HuH-7 (cell line): ENCODE measurements around the gene PPP6R2.
"Not testable (repeated sequence)": the region's sequence is repeated elsewhere in the genome, so short reads cannot be mapped to it uniquely, and the experiment has no call there.

ENCODE experiments used
- DNase-seq: peaks from one replicate; pipeline ENCODE4 v3.0.0; 2011; ENCODE audit warnings: low spot score

Gene PPP6R2

DNA sequence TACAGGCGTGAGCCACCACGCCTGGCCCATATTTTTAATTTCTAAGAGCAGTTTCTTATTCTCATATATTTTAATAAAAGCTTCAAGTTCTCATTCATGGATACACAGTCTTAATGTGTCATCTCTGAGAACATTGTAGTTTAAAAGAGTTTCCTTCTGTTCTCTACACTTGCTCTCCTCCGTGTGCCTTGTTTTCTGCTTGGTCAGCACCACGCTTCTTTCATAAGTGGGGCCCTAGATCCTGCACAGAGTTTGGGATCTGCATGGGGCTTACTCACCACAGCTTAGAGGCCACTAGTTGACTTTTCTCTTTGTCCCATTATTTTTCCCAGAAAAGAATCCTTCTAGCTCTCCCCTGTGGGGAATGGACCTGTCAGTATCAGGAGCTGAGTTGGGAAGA, 58.8 kb downstream of the PPP6R2 start:
- DNase-seq: no peak

DNA sequence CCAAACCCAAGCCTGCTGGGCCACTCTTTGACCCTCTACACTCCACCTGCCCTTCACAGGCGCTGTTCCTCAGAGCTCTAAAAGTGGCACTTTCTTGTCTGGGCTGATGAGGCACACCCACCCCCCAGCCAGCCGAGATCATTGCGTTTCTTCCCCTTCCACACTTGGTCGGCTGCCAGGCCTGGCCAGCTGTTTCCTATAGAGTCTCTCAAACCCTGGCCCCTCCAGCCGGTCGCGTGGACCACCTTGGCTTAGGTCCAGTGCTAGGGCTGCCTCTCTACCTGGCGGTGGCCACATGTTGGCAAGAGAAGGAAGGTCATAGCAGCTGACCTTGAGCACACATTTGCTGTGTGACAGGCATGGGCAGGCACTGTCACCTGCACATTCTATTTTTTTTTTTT, 60.6 kb downstream of the PPP6R2 start:
- DNase-seq: no peak

DNA sequence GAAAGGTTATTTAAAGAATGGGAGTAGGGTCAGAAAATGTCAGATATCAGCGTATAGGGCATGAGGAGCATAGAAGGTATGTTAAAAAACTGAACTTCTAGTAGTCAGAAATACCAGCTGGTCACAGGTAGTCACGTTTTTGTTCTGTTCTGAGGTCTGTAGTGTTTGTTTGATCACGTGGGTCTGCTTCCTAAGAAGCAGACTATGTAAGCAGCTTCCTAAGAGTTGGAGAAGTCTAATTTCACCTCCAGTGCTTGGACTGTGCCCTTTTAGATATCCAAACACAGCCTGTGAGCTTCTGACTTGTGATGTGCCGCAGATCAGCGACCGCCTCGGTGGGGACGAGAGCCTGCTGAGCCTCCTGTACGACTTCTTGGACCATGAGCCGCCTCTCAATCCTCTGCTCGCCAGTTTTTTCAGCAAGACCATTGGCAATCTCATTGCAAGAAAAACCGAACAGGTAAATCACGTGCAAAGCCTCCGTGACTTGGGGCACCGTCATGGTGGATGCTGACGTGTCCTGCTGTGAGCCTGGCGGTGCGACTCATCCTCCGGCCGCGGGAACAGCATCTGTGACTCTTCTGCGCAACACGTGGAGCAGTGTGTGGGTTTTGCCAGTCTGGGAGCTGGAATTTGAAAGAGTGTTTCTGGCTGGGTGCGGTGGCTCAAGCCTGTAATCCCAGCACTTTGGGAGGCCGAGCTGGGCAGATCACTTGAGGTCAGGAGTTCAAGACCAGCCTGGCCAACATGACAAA, 63.5 kb downstream of the PPP6R2 start:
- DNase-seq: no peak

DNA sequence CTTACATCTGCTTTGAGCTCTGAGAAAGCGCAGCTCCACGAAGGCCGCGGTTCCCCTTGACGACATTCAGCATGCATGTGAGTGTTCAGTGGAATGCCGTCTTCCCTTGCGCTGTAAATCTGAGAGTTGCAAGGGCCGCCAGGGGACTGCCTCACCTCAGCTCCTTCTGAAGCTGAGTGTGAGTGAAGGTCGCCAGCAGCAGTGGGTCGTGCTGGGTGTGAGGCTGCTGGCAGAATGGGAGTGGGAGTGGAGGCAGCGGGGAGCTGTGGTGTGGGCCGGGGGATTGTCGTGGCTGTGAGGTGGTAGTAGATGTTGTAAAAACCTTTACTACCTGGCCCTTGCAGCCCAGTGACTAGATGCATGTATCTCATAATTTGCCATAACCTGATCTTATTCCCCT, 65.2 kb downstream of the PPP6R2 start:
- DNase-seq: no peak

DNA sequence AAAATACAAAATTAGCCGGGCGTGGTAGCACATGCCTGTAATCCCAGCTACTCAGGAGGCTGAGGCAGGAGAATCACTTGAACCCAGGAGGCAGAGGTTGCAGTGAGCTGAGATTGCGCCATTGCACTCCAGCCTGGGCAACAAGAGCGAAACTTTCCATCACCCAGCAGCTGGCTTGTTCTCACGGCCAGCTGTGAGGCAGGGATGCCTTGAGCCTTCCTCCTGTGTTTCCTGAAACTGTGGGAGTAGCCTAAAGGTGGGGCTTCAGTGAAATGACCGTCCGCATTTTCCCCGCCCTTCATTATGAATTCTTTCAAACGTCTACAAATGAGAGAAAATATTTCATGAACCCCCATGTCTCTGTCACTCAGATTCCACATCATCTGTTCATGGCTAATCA, 65.8 kb downstream of the PPP6R2 start:
- not testable (repeated sequence) for DNase-seq

DNA sequence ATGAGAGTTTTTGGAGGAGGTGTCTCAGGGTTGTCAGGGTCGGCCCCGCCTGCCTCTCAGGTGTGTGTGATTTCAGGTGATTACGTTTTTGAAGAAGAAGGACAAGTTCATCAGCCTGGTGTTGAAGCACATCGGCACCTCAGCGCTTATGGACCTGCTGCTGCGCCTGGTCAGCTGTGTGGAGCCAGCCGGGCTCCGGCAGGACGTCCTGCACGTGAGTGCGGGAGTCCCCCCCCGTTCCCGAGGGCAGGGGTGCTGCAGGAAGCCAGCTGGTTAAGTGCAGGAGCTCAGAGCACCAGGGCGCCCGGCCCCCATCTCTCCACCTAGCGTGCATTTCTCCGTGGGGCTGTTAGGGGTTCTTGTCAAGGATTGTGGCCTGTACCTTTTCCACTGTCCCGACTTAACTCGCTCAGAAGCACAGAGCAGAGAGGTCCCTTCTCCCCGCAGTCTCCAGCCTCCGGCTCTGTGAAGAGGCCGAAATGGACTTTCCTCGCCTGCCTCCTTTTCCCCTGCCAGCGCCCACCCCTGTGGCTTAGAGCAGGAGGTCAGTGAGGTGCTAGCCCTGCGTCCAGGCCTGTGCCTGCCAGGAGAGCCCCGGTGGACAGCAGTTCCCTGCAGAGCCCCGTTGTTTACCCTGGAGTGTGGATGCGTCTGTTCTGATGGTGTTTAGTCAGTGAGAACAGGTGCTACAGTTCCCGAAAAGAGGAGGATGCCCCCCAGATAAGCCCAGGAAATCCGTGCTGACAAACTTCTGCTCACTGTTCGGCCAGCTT, 71.5 kb downstream of the PPP6R2 start:
- DNase-seq: no peak

DNA sequence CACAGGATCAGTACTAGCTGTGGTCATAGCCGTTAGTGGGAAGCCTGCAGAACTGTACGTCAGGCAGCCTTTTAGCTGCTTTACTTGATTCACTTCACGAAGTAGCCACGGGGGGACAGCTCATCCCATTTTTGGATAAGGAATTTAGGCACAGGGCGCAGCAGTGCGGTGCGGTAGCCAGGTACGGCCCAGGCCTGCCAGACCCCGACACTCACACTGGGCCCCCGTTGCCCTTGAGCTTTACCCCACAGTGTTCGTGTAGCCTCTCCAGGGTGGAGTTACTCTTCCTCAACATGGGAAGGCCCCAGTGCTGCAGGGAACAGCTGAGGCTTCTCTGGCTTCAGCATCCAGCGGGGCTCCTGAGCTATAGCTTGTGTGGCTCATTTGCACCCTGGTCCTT, 72.3 kb downstream of the PPP6R2 start:
- DNase-seq: no peak

DNA sequence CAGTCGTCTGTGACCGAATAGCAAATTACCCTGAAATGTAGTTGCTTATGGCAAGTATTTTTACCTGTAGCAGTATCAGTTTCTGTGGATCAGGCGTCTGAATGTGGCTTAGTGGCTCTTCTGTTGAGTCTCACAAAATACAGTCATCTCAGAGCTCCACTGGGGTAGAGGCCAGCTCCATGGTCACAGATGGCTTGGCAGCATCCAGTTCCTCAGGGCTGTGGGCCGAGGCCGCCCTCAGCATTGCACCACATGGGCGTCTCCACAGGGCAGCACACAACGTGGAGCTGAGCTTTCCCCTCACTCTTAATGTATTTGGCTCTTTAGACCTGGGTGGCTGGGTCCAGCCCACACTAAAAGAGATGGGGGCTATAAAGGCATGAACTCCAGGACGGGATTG, 73.9 kb downstream of the PPP6R2 start:
- DNase-seq: no peak

DNA sequence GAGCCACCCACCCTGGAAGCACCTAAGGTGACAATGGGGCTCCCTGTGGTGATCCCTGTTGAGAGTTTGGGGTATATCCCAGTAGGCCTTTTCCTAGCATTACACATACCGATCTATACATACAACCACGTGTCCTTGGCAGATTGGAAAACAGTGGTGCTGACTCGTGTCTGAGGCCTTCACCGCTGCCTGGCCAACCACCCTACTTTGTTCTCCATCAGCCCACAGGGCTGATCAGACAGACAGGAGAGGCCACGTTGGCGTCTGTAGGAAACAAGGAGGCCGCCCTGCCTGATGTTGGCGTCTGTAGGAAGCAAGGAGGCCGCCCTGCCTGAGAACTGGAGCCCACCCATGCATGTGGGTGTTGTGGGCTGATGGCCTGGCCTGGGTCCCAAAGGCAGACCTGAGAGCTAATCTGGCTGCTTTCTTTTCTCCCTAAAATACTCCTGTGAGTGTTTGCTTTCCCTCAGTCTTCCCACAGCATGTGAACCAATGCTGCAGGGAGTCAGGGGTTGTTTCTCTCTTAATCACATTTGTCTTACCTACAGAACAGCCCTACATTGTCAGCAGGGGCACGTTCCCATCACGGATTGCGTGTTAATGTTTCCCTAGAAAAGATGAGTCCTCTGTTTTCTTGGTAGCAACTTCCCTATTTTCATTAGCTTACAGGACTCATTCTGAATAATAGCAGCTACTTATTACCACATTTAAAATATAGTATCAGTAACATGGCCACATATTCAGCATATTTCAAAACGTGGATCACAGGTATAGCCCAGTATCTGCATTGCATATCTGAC, 74.5 kb downstream of the PPP6R2 start:
- DNase-seq: no peak

DNA sequence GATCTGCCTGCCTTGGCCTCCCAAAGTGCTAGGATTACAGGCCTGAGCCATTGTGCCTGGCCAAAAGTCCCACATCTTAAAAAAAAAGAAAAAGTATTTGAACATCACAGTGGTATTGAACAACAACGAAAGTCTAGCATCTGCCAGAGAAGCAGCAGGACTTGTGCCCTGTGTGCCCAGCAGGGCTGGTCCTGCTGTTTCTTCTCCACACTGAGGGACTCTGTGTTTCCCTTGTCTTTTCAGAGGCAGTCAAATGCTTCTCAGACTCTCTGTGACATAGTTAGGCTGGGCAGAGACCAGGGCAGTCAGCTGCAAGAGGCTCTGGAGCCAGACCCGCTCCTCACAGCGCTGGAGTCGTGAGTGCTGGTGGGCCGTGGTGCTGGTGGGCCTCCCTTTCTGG, 75.5 kb downstream of the PPP6R2 start:
- DNase-seq: no peak

DNA sequence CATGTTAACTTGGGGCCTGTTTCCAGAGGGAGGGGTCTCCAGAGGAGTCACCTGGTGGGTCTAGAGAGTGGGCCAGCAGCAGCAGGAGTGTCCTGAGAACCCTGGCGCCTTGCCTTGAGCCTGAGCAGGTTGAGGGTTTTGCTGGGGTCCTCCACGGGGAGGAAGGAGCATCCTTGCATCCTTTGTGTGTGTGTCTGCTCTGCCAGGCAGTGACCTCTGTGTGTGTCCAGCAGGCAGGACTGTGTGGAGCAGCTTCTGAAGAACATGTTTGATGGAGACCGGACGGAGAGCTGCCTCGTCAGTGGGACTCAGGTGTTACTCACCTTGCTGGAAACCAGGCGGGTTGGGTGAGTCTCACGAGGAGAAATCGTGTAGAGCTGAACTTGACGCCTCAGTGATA, 76.0 kb downstream of the PPP6R2 start:
- DNase-seq: no peak

DNA sequence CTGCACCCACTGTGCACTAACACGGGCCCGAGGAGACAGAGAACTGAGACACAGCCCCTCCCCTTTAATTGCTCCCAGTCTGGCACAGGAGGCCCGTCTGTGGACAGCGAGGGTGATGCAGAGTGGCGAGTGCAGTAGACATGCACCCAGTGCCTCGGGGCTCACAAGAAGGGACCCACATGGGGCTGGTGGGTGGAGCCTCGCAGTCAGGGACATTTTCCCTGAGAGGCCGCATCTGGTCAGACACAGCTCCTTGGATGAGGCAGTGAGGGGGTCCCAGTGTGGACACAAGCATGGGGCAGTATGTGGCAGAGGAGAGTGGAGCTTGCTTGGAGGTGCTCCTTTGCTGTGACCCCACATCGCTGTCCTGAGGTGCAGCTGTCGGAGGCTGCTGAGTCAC, 76.9 kb downstream of the PPP6R2 start:
- DNase-seq: no peak

DNA sequence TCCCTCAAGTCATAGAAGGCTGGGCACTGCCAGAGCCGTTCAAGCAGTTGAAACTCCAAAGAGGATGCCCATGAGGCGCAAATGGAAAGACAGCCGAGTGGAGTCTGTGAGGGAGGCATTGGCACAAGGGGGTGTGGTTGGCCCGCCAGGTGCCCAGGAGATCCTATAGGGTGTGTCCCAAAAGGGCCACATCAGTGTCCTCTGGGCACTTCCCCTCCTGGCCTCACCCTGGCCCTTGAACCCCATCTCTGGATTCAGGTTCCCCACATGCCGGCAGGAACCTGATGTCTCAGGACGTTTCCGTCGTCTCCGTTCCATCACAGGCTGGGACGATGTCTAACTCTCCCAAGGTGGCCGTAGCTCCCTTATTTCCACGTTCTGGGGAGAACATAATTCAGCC, 77.5 kb downstream of the PPP6R2 start:
- DNase-seq: no peak

DNA sequence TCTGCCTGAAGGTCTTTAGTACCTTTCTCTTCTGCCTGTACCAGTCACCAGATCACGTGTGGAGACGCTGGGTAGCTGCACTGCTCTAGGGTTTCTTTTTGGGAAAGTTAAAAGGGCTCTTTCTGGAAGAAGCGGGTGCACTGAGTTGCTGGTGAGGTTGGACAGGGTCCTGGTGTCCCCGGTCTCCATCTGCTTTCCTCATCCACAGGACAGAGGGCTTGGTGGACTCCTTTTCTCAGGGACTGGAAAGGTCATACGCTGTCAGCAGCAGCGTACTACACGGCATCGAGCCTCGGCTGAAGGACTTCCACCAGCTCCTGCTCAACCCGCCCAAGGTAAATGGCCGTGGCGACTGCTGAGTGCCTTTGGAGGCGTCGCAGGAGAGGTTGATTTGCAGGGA, 78.9 kb downstream of the PPP6R2 start:
- no peak for DNase-seq

DNA sequence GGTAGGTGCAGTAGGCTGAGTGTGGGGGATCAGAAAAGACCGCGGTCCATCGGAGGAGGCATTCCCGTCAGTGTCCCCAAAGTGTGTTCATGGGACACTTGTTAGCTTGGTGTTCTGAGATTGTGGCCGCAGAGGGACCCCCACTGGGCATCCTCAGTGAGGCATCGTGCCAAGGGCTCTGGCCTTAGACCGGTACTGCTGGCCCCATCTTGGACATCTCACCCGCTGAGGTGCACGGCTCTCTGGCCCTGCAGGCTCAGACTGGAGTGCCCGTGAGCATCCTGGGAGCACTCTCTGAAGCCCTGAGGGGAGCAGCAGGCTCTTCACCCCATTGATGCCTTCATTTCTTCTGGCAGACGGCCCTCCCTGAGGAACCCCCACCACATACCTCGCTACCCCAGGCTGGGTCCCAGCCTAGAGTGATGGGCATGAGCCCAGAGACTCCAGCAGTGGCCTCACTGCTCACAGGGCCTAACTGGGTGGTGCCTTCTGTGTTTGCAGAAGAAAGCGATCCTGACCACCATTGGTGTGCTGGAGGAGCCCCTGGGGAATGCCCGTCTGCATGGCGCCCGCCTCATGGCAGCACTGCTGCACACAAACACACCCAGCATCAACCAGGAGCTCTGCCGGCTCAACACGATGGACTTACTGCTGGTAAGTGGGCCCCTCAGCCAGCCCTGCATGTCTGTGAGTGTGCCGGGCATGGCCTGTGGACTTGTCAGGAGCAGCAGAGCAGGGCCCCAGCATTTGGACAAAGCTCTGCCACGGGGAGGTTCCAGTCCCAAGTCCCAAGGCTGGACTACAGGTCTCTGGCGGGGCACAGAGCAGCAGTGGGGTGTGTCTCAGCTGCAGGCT, 80.1 kb downstream of the PPP6R2 start:
- no peak for DNase-seq

DNA sequence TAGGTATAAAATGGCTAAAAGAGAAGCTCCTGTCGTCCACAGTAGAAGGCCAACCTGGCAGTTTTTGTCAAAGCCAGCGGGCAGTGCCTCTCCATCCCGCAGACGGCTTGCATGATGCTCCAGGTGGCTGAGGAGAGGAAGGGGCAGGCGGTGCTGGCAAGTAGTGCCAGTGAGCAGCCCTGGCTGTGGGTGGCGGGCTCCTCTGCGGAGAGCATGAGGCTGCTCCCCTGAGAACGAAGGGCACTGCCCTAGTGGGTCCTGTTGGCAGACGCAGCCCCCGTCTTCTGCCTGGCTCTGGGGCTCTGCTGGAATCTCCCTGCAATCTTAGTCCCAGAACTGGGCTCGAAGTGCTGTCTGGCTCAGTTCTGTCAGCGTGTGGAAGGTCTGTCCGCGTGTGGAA, 80.8 kb downstream of the PPP6R2 start:
- DNase-seq: no peak

DNA sequence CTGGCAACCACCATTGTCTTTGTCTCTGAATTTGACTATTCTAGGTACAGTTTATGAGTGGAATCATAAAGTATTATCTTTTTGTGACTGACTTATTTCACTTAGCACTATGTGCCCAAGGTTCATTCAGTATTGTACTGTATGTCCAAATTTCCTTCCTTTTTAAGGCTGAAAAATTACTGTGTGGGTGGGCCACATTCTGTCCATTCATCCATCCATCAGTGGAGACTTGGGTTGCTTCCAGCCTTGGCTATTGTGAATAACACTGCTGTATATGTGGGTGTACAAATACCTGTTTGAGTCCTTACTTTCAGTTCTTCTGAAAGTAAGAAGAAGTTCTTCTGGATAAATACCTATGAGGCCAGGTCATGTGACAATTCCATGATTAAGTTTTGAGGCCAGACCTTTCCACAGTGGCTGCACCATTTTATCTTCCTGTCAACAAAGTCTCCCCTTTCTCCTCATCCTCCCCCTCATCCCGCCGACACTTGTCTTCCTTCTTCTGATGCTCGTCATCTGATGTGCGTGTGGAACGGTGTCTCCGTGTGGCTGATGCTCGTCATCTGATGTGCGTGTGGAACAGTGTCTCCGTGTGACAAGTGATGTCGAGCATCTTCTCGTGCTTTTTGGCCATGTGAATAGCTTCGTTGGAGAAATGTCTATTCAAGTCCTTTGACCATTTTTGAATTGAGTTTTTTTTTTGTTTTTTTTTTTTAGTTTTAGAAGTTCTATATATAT, 82.2 kb downstream of the PPP6R2 start:
- no peak for DNase-seq

DNA sequence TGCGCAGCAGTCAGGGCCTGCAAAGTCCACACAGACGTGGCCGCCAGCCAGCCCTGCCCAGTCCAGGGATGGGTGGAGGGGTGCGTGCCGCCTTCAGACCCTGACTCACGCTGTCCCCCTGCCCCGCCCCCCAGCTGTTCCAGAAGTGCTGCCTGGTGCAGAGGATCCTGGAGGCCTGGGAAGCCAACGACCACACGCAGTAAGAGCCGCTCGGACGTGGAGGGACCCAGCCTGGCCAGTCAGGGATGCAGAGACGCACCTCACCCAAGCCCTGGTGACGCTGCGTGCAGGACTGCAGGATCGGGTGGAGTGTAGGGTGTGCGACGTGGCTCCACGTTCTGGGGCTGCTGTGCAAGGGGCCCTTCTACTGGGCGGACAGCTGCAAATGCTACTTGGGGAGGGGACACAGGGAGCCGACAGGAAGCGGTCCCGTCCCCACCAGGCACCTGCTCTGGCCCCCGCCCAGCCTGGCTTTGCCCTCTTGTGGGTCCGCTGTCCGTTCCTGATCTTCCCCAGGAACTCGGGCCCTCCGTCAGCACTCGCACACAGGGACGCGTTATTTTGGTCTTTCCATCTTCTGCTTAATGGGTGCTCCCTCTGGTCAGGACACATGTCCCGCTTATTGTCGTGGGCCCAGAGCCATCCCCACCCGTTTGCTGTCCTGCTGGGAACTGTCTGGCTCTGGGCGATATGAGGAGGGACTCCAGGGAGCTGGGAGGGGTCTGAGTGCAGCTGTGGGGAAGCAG, 89.2 kb downstream of the PPP6R2 start:
- no peak for DNase-seq

DNA sequence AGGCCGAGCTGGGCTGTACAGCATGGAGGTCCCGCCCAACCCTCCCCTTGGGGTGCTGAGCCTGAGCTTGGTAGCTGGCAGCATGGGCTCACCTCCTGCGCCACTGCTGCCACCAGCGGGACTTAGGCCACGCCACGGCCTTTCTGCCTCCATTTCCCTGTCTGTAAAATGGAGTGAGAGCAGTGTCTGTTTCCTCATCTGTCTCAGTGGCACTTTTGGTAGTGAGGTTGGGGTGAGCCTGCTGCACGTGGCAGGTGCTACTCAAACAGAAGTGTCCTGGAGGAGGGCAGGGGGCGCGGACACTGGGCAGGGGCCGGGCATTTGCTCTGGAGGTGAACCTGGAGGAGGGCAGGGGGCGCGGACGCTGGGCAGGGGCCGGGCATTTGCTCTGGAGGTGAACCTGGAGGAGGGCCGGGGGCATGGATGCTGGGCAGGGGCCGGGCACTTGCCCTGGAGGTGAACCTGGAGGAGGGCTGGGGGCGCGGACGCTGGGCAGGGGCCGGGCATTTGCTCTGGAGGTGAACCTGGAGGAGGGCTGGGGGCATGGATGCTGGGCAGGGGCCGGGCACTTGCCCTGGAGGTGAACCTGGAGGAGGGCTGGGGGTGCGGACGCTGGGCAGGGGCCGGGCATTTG, 89.9 kb downstream of the PPP6R2 start:
- not testable (repeated sequence) for DNase-seq

DNA sequence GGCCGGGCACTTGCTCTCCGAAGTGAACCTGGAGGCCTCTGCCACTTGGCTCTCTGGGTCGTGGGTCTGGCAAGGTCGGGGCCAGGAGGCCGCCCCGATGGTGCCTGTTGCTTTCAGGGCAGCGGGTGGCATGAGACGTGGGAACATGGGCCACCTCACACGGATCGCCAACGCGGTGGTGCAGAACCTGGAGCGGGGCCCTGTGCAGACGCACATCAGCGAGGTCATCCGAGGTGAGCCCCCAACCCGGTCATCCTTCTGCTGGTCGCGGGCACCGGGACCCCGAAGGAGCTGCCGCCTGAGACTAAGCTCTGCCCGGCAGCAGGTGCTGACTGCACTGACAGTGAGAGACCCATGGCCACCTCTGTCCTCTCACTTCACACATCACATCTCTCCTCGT, 91.7 kb downstream of the PPP6R2 start:
- DNase-seq: no peak
